ENCODE results near the gene SLC25A23. TPM values are rescaled to one million over a fixed set of nuclear protein-coding genes. Genes with fewer than 3 reads are reported as not detected.

The SLC25A23 gene
- total RNA-seq, 2 experiments from 2014 or later = 11.9 to 12.1 TPM

- no peak overlapping the region for H3K4me3 Mint-ChIP-seq
- H3K27me3 Mint-ChIP-seq = no peaks in the 10 kb centered on the region
- ATAC-seq (no peak), DNase-seq (no peak)
- H3K9me3 Mint-ChIP-seq = no peaks in the 10 kb centered on the region
- intact Hi-C loops (cut with micrococcal nuclease) = no loop called here
- H3K4me1 Mint-ChIP-seq (ENCODE audit: low read depth) = peaks cover 2% of the 10 kb centered on the region
- H3K27ac Mint-ChIP-seq = no peak overlapping the region
- TF ChIP-seq CTCF (IDR thresholded peaks at IDR 0.05) = no peak
- ChIA-PET CTCF (interaction anchor here (1.0 kb wide), 1 partner anchor 11 kb away, joined by 3 read pairs; the partner anchor contains the start of gene DENND1C), POLR2A (no interaction called here)
- peaks cover 21% of the 10 kb centered on the region for H3K36me3 Mint-ChIP-seq (ENCODE audit: low read depth)
Observed at GRCh38 chr19:6470173-6470572, 10.6 kb upstream of the SLC25A23 start.

DNA sequence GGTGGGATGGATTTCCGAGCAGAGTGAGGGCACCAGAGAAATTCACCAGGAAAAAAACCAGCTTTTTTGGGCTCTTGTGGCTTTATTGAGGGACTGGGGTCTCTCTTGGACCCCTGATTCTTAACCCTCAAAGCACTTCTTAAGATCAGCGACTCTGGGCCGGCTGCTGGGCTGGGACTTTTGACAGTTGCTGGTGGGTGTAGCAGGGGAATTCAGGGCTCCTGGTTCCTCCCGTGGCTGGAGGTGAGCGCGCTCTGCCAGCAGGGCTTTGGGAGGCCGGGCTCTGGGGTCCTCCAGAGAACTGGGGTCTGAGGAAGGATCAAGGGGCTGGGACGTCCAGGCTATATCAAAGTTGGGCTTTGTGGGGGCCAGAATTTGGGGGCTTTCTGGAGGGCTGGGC is 7.8 kb upstream of the SLC25A23 start:
- TF ChIP-seq CTCF (IDR thresholded peaks at IDR 0.05) = no peak
- intact Hi-C loops (cut with micrococcal nuclease) = no loop called here
- Mint-ChIP-seq H3K4me3 (no peak overlapping the region), H3K9me3 (no peaks in the 10 kb centered on the region), H3K36me3 (ENCODE audit: low read depth) (peaks cover 13% of the 10 kb centered on the region), H3K27ac (no peak overlapping the region), H3K4me1 (ENCODE audit: low read depth) (peaks cover 4% of the 10 kb centered on the region), H3K27me3 (no peaks in the 10 kb centered on the region)
- ATAC-seq (no peak), DNase-seq (no peak)
- ChIA-PET POLR2A (interaction anchor here (1.1 kb wide), 1 partner anchor 14 kb away, joined by 4 read pairs; the partner anchor contains the start of gene DENND1C), CTCF (no interaction called here)

DNA sequence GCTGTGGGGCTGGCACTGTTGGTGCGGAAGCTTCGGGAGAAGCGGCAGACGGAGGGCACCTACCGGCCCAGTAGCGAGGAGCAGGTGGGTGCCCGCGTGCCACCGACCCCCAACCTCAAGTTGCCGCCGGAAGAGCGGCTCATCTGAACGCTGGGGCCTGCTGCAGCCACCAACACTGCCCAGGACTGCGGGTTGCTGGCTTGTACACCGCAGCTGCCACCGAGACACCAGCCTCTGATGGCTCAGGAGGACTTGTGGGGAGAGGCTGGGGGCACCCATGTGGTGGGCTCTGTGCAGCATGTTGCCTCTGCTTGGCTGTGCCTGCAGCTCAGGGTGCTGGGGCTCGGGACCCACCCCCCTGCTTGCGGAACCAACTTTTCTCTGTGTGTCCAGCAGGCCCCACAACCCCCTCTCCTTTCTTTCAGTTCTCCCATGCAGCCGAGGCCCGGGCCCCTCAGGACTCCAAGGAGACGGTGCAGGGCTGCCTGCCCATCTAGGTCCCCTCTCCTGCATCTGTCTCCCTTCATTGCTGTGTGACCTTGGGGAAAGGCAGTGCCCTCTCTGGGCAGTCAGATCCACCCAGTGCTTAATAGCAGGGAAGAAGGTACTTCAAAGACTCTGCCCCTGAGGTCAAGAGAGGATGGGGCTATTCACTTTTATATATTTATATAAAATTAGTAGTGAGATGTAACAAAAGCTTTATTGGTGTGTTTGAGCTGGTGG is 7.1 kb upstream of the SLC25A23 start:
- ChIA-PET POLR2A (interaction anchor here (1.1 to 2.0 kb wide), 2 partner anchors 15 kb away, joined by 4 to 9 read pairs; partner anchors contain the start of gene DENND1C), CTCF (no interaction called here)
- ATAC-seq = no peak
- DNase-seq = no peak
- intact Hi-C loops (cut with micrococcal nuclease) = no loop called here
- peaks cover 13% of the 10 kb centered on the region for H3K36me3 Mint-ChIP-seq (ENCODE audit: low read depth)
- peaks cover 6% of the 10 kb centered on the region for H3K4me1 Mint-ChIP-seq (ENCODE audit: low read depth)
- no peaks in the 10 kb centered on the region for H3K27me3 Mint-ChIP-seq
- TF ChIP-seq CTCF (IDR thresholded peaks at IDR 0.05) = no peak
- peak overlapping the region; percentile 34 for H3K27ac Mint-ChIP-seq
- no peak overlapping the region for H3K4me3 Mint-ChIP-seq
- H3K9me3 Mint-ChIP-seq = no peaks in the 10 kb centered on the region

GRCh38 chr19:6465663-6466062 is 6.1 kb upstream of the SLC25A23 start:
- intact Hi-C loops (cut with micrococcal nuclease) = no loop called here
- H3K4me1 Mint-ChIP-seq (ENCODE audit: low read depth) = peaks cover 6% of the 10 kb centered on the region
- POLR2A ChIA-PET = interaction anchor here (0.7 to 2.0 kb wide), 3 partner anchors 12 to 46 kb away, joined by 3 to 9 read pairs (median 3); partner anchors contain the start of gene DENND1C
- no peak for TF ChIP-seq CTCF (IDR thresholded peaks at IDR 0.05)
- DNase-seq (no peak), ATAC-seq (no peak)
- H3K27ac Mint-ChIP-seq = no peak overlapping the region
- H3K9me3 Mint-ChIP-seq = no peaks in the 10 kb centered on the region
- no peak overlapping the region for H3K4me3 Mint-ChIP-seq
- CTCF ChIA-PET = interaction anchor here (1.1 kb wide), 1 partner anchor 16 kb away, joined by 3 read pairs; the partner anchor contains the start of gene DENND1C
- H3K27me3 Mint-ChIP-seq = no peaks in the 10 kb centered on the region
- peaks cover 9% of the 10 kb centered on the region for H3K36me3 Mint-ChIP-seq (ENCODE audit: low read depth)

- no peaks in the 10 kb centered on the region for H3K9me3 Mint-ChIP-seq
- intact Hi-C loops (cut with micrococcal nuclease) = no loop called here
- H3K27ac Mint-ChIP-seq = no peak overlapping the region
- peaks cover 10% of the 10 kb centered on the region for H3K4me1 Mint-ChIP-seq (ENCODE audit: low read depth)
- POLR2A ChIA-PET = interaction anchor here (0.7 to 2.0 kb wide), 4 partner anchors 13 to 45 kb away, joined by 3 to 9 read pairs (median 3); partner anchors contain the start of gene DENND1C
- peaks cover 5% of the 10 kb centered on the region for H3K36me3 Mint-ChIP-seq (ENCODE audit: low read depth)
- ATAC-seq = no peak
- no peak overlapping the region for H3K4me3 Mint-ChIP-seq
- CTCF ChIA-PET = interaction anchor here (1.1 kb wide), 1 partner anchor 16 kb away, joined by 3 read pairs; the partner anchor contains the start of gene DENND1C
- no peaks in the 10 kb centered on the region for H3K27me3 Mint-ChIP-seq
- DNase-seq = no peak
- TF ChIP-seq CTCF (IDR thresholded peaks at IDR 0.05) = no peak
Observed at GRCh38 chr19:6465006-6465405, 5.4 kb upstream of the SLC25A23 start.
